H9 (cell line): Measurements from ENCODE around the gene EPN1. TPM values are rescaled to one million over a fixed set of nuclear protein-coding genes. Genes with fewer than 3 reads are reported as not detected.

Experiments used
- DNase-seq: peaks from one replicate; pipeline ENCODE4 v3.0.0-alpha.2; 2017
- H2AFZ ChIP-seq: one replicate; pipeline ENCODE4 v1.6.1; 2013; ENCODE audit warnings: mild to moderate bottlenecking, low read length, control low read depth, moderate library complexity
- H2AK5ac ChIP-seq: 2 replicates; pipeline ENCODE4 v1.6.1; 2013; ENCODE audit warnings: low read length, control low read depth, mixed read lengths; ENCODE audit not compliant: insufficient read length
- H2BK120ac ChIP-seq: one replicate; pipeline ENCODE4 v1.6.1; 2013; ENCODE audit warnings: low read depth, mild to moderate bottlenecking, low read length, control low read depth, inconsistent platforms; ENCODE audit not compliant: poor library complexity, severe bottlenecking
- H2BK12ac ChIP-seq: 2 replicates; pipeline ENCODE4 v1.6.1; 2013; ENCODE audit warnings: low read length, control low read depth, mixed read lengths, low read depth; ENCODE audit not compliant: insufficient read length
- H2BK15ac ChIP-seq: 2 replicates; pipeline ENCODE4 v1.6.1; 2013; ENCODE audit warnings: low read depth, low read length, control low read depth
- H2BK20ac ChIP-seq: one replicate; pipeline ENCODE4 v1.6.1; 2013; ENCODE audit warnings: low read depth, mild to moderate bottlenecking, low read length, control low read depth, inconsistent platforms; ENCODE audit not compliant: poor library complexity, severe bottlenecking
- H2BK5ac ChIP-seq: 2 replicates; pipeline ENCODE4 v1.6.1; 2013; ENCODE audit warnings: low read length, control low read depth, mixed read lengths; ENCODE audit not compliant: insufficient read length
- H3K14ac ChIP-seq: 2 replicates; pipeline ENCODE4 v1.6.1; 2013; ENCODE audit warnings: low read length, control low read depth; ENCODE audit not compliant: insufficient read depth
- H3K18ac ChIP-seq: 2 replicates; pipeline ENCODE4 v1.6.1; 2013; ENCODE audit warnings: low read depth, mild to moderate bottlenecking, mixed read lengths, low read length, control low read depth; ENCODE audit not compliant: insufficient read length
- H3K23ac ChIP-seq: 2 replicates; pipeline ENCODE4 v1.6.1; 2013; ENCODE audit warnings: low read length, control low read depth, mixed read lengths, low read depth; ENCODE audit not compliant: insufficient read length
- H3K23me2 ChIP-seq: 2 replicates; pipeline ENCODE4 v1.6.1; 2013; ENCODE audit warnings: low read depth, mild to moderate bottlenecking, mixed read lengths, low read length, control low read depth; ENCODE audit not compliant: insufficient read length, poor library complexity, severe bottlenecking
- H3K27ac ChIP-seq: 2 replicates; pipeline ENCODE4 v1.5.1; 2013; ENCODE audit warnings: low read length, control low read depth, mixed read lengths, low read depth; ENCODE audit not compliant: insufficient read length
- H3K27me3 ChIP-seq: 2 replicates; pipeline ENCODE4 v1.6.1; 2013; ENCODE audit warnings: low read length, control low read depth, inconsistent platforms; ENCODE audit not compliant: insufficient read depth
- H3K4ac ChIP-seq: 2 replicates; pipeline ENCODE4 v1.6.1; 2013; ENCODE audit warnings: low read depth, mild to moderate bottlenecking, control low read depth, inconsistent platforms, low read length, moderate library complexity
- H3K4me1 ChIP-seq: 2 replicates; pipeline ENCODE4 v1.6.1; 2013; ENCODE audit warnings: low read length, control low read depth, inconsistent platforms; ENCODE audit not compliant: insufficient read depth
- H3K4me2 ChIP-seq: 2 replicates; pipeline ENCODE4 v1.6.1; 2013; ENCODE audit warnings: low read length, control low read depth, mixed read lengths; ENCODE audit not compliant: insufficient read length, insufficient read depth
- H3K56ac ChIP-seq: 2 replicates; pipeline ENCODE4 v1.6.1; 2013; ENCODE audit warnings: low read depth, mild to moderate bottlenecking, mixed read lengths, low read length, control low read depth; ENCODE audit not compliant: insufficient read length
- H3K79me1 ChIP-seq: 2 replicates; pipeline ENCODE4 v1.6.1; 2013; ENCODE audit warnings: low read depth, mild to moderate bottlenecking, moderate library complexity, low read length, control low read depth, inconsistent platforms; ENCODE audit not compliant: insufficient read depth, poor library complexity, severe bottlenecking
- H3K79me2 ChIP-seq: 2 replicates; pipeline ENCODE4 v1.6.1; 2013; ENCODE audit warnings: low read length, control low read depth, inconsistent platforms; ENCODE audit not compliant: insufficient read depth
- H3K9ac ChIP-seq: 2 replicates; pipeline ENCODE4 v1.6.1; 2013; ENCODE audit warnings: low read length, control low read depth, mixed read lengths; ENCODE audit not compliant: insufficient read length; ENCODE audit errors: extremely low read depth
- H3K9me3 ChIP-seq: one replicate; pipeline ENCODE4 v1.6.1; 2013; ENCODE audit warnings: low read depth, low read length, inconsistent platforms; ENCODE audit not compliant: control insufficient read depth
- H3T11ph ChIP-seq: one replicate; pipeline ENCODE4 v1.6.1; 2013; ENCODE audit warnings: mild to moderate bottlenecking, low read length, control low read depth, inconsistent platforms
- H4K20me1 ChIP-seq: one replicate; pipeline ENCODE4 v1.6.1; 2013; ENCODE audit not compliant: control insufficient read depth, insufficient read length, insufficient read depth
- H4K5ac ChIP-seq: 2 replicates; pipeline ENCODE4 v1.6.1; 2013; ENCODE audit warnings: low read depth, mild to moderate bottlenecking, mixed read lengths, low read length, control low read depth; ENCODE audit not compliant: insufficient read length
- H4K8ac ChIP-seq: replicated peaks from 2 replicates; pipeline ENCODE4 v1.6.1; 2013; ENCODE audit warnings: low read length, control low read depth, mixed read lengths, low read depth; ENCODE audit not compliant: insufficient read length
- H4K91ac ChIP-seq: 2 replicates; pipeline ENCODE4 v1.6.1; 2013; ENCODE audit warnings: low read depth, mild to moderate bottlenecking, moderate library complexity, mixed read lengths, low read length, control low read depth; ENCODE audit not compliant: insufficient read length
- H3K27ac Mint-ChIP-seq, 3 experiments: 2 replicates in 2 of 3; 3 replicates in 1 of 3; pipeline ENCODE4 v1.8.0; 2020 to 2021; ENCODE audit warnings: mixed read lengths in 3 of 3, mild to moderate bottlenecking in 1 of 3, moderate library complexity in 1 of 3
- H3K27me3 Mint-ChIP-seq: 2 replicates; pipeline ENCODE4 v1.8.0; 2021; ENCODE audit warnings: low read depth, mild to moderate bottlenecking, moderate library complexity, mixed read lengths
- H3K36me3 Mint-ChIP-seq, 3 experiments: 2 replicates in 2 of 3; 3 replicates in 1 of 3; pipeline ENCODE4 v1.8.0; 2020 to 2021; ENCODE audit warnings: low read depth in 3 of 3, mixed read lengths in 3 of 3; ENCODE audit not compliant: insufficient read depth in 1 of 3
- H3K4me1 Mint-ChIP-seq, 2 experiments: 2 replicates each; pipeline ENCODE4 v1.8.0; 2020; ENCODE audit warnings: mixed read lengths in 2 of 2
- H3K4me3 Mint-ChIP-seq, 2 experiments: 2 replicates in 1 of 2; 3 replicates in 1 of 2; pipeline ENCODE4 v1.8.0; 2020 to 2021; ENCODE audit warnings: mild to moderate bottlenecking in 2 of 2, mixed read lengths in 2 of 2, moderate library complexity in 1 of 2
- H3K9me3 Mint-ChIP-seq, 2 experiments: 2 replicates in 1 of 2; 3 replicates in 1 of 2; pipeline ENCODE4 v1.8.0; 2020; ENCODE audit warnings: mild to moderate bottlenecking in 2 of 2, mixed read lengths in 2 of 2, moderate library complexity in 1 of 2
- WGBS: extraction: QIAGEN DNeasy Blood & Tissue Kit; methylation state at CpG from one replicate; pipeline ENCODE4 v1.1.7; 2013; ENCODE audit warnings: missing lambda C conversion rate, low lambda C conversion rate, mixed read lengths; ENCODE audit not compliant: insufficient read length; ENCODE audit errors: extremely low coverage; 5-methylcytosine and 5-hydroxymethylcytosine counted together
- total RNA-seq: library from RNA; stranded (reverse); gene quantifications from 2 replicates; pipeline ENCODE4 v1.2.1, GENCODE V29; 2021
- TF ChIP-seq, protein P1 (sequence below): fragments of 200-600 bp; sonication (generic); conservative IDR thresholded peaks from 3 replicates; pipeline ENCODE4 v1.8.0; 2021; ENCODE audit warnings: antibody characterized with exemption, mild to moderate bottlenecking

Gene EPN1
- total RNA-seq, 1 experiment from 2014 or later: 159 TPM

DNA sequence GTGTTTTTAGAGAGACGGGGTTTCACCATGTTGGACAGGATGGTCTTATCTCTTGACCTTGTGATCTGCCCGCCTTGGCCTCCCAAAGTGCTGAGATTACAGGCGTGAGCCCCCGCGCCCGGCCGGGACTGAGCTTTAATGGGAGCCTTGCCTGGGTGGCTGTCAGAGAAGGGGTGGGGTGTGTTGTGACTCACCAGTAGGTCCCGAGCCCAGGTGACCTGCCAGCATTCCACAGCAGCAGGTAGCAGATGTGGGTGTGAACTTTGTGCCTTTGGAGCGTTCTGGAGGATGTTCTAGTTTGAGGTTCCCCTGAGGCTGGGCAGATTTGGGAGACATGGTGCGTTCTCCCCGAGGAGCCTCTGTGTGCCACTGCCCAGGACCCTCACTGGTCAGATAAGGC, 7.1 kb upstream of the EPN1 start:
- H3K4me3 Mint-ChIP-seq: no peak overlapping the region
- no peak overlapping the region for H3K9ac ChIP-seq
- no peak overlapping the region for H2BK12ac ChIP-seq
- no peak overlapping the region for H3K27ac ChIP-seq
- H4K20me1 ChIP-seq: no peaks in the 10 kb centered on the region
- H2AFZ ChIP-seq: no peak overlapping the region
- no peaks in the 10 kb centered on the region for H3K9me3 ChIP-seq
- H3K79me1 ChIP-seq: no peaks in the 10 kb centered on the region
- no peak overlapping the region for H2AK5ac ChIP-seq
- no peak overlapping the region for H2BK5ac ChIP-seq
- no peaks in the 10 kb centered on the region for H3K27me3 Mint-ChIP-seq
- H3K56ac ChIP-seq: no peak overlapping the region
- H3K18ac ChIP-seq: no peak overlapping the region
- H3K23me2 ChIP-seq: no peaks in the 10 kb centered on the region
- H3K9me3 Mint-ChIP-seq: no peaks in the 10 kb centered on the region
- H2BK15ac ChIP-seq: no peak overlapping the region
- no peak overlapping the region for H4K8ac ChIP-seq
- TF ChIP-seq, protein P1, sequence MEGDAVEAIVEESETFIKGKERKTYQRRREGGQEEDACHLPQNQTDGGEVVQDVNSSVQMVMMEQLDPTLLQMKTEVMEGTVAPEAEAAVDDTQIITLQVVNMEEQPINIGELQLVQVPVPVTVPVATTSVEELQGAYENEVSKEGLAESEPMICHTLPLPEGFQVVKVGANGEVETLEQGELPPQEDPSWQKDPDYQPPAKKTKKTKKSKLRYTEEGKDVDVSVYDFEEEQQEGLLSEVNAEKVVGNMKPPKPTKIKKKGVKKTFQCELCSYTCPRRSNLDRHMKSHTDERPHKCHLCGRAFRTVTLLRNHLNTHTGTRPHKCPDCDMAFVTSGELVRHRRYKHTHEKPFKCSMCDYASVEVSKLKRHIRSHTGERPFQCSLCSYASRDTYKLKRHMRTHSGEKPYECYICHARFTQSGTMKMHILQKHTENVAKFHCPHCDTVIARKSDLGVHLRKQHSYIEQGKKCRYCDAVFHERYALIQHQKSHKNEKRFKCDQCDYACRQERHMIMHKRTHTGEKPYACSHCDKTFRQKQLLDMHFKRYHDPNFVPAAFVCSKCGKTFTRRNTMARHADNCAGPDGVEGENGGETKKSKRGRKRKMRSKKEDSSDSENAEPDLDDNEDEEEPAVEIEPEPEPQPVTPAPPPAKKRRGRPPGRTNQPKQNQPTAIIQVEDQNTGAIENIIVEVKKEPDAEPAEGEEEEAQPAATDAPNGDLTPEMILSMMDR: no peak
- H2BK120ac ChIP-seq: no peak overlapping the region
- H3K4me2 ChIP-seq: no peak overlapping the region
- H3K14ac ChIP-seq: no peak overlapping the region
- H3K4me1 ChIP-seq: no peaks in the 10 kb centered on the region
- no peak for DNase-seq
- no peak overlapping the region for H2BK20ac ChIP-seq
- H3T11ph ChIP-seq: no peak overlapping the region
- peak overlapping the region in 2 of 3 experiments; percentile 53 to 61; a peak in 1 of 7 replicates for H3K27ac Mint-ChIP-seq
- H4K91ac ChIP-seq: no peak overlapping the region
- peaks cover 68 to 89% (median 80%) of the 10 kb centered on the region in 3 experiments for H3K36me3 Mint-ChIP-seq
- H3K23ac ChIP-seq: no peak overlapping the region
- H3K79me2 ChIP-seq: peaks cover 9% of the 10 kb centered on the region; the same call in 1 of the 2 replicates
- H4K5ac ChIP-seq: no peak overlapping the region
- peaks cover 17 to 22% of the 10 kb centered on the region in 2 experiments for H3K4me1 Mint-ChIP-seq
- no CpG with 5 or more reads among the region's 11 CpGs for WGBS
- no peaks in the 10 kb centered on the region for H3K27me3 ChIP-seq
- no peak overlapping the region for H3K4ac ChIP-seq
